SK-N-SH (cell line): ENCODE data around the gene ACE. TPM values are rescaled to one million over a fixed set of nuclear protein-coding genes. Genes with fewer than 3 reads are reported as not detected.

Experiments used
- CTCF ChIA-PET: fragments of 300-600, 350-600 bp; formaldehyde crosslinking; extraction: SDS; loops from one replicate; lab custom pipeline; 2021; lab: Yijun Ruan, JAX
- POLR2A ChIA-PET: fragments of 350-600 bp; sonication (Branson Sonifier 250); formaldehyde crosslinking; extraction: SDS; loops from one replicate; lab custom pipeline; 2020; ENCODE audit warnings: antibody characterized with exemption, inconsistent platforms; lab: Yijun Ruan, JAX
- DNase-seq: peaks from one replicate; pipeline ENCODE4 v3.0.0; 2012
- H2AFZ ChIP-seq: fragments of 200-600 bp; sonication (generic); 2 replicates; pipeline ENCODE4 v1.8.1; 2016; ENCODE audit warnings: antibody characterized with exemption, mild to moderate bottlenecking, low read depth
- H3F3A ChIP-seq: fragments of 200-600 bp; sonication (generic); replicated peaks from 2 replicates; pipeline ENCODE3; 2016; ENCODE audit warnings: antibody characterized with exemption, mild to moderate bottlenecking; ENCODE audit not compliant: insufficient read depth
- H3K27ac ChIP-seq, 2 experiments: fragments of 200-500 bp in 1 of 2; fragments of 200-600 bp in 1 of 2; sonication (Bioruptor generic) in 1 of 2; sonication (generic), shearing (Covaris generic) in 1 of 2; 2 replicates each; pipeline versions ENCODE4 v1.5.1 to v1.6.1; 2014 to 2016; ENCODE audit warnings: low read depth in 2 of 2, inconsistent platforms in 1 of 2, low read length in 1 of 2, mild to moderate bottlenecking in 1 of 2, mixed read lengths in 1 of 2
- H3K27me3 ChIP-seq: fragments of 200-600 bp; sonication (generic), shearing (Covaris generic); 2 replicates; pipeline ENCODE4 v1.6.1; 2016; ENCODE audit warnings: mixed run types; ENCODE audit not compliant: insufficient read depth
- H3K36me3 ChIP-seq, 2 experiments: fragments of 200-500 bp in 1 of 2; fragments of 200-600 bp in 1 of 2; sonication (Bioruptor generic) in 1 of 2; sonication (generic) in 1 of 2; replicated peaks in 1 of 2; 2 replicates each; pipeline versions ENCODE3 to v1.5.1; 2014 to 2016; ENCODE audit warnings: low read length in 1 of 2, mild to moderate bottlenecking in 1 of 2; ENCODE audit not compliant: insufficient read depth in 2 of 2, control insufficient read depth in 1 of 2
- H3K4me1 ChIP-seq, 2 experiments: fragments of 200-500 bp in 1 of 2; fragments of 200-600 bp in 1 of 2; sonication (Bioruptor generic) in 1 of 2; sonication (generic), shearing (Covaris generic) in 1 of 2; 2 replicates each; pipeline versions ENCODE4 v1.5.1 to v1.6.1; 2014 to 2016; ENCODE audit warnings: low read depth in 1 of 2, low read length in 1 of 2, mixed run types in 1 of 2; ENCODE audit not compliant: insufficient read depth in 2 of 2, control insufficient read depth in 1 of 2
- H3K4me2 ChIP-seq: fragments of 200-600 bp; sonication (generic), shearing (Covaris generic); 2 replicates; pipeline ENCODE4 v1.6.1; 2017; ENCODE audit warnings: mixed run types
- H3K4me3 ChIP-seq, 2 experiments: fragments of 200-500 bp in 1 of 2; fragments of 200-600 bp in 1 of 2; sonication (Bioruptor generic) in 1 of 2; sonication (generic), shearing (Covaris generic) in 1 of 2; 2 replicates each; pipeline versions ENCODE4 v1.5.1 to v1.8.1; 2014 to 2016; ENCODE audit warnings: low read depth in 2 of 2, inconsistent platforms in 1 of 2, low read length in 1 of 2, mild to moderate bottlenecking in 1 of 2, mixed read lengths in 1 of 2, moderate library complexity in 1 of 2
- H3K79me2 ChIP-seq: fragments of 200-600 bp; sonication (generic); 2 replicates; pipeline ENCODE4 v1.8.1; 2017; ENCODE audit warnings: mild to moderate bottlenecking; ENCODE audit not compliant: insufficient read depth
- H3K9ac ChIP-seq: fragments of 200-600 bp; sonication (generic); 2 replicates; pipeline ENCODE4 v1.6.1; 2017; ENCODE audit warnings: mixed run types
- H3K9me2 ChIP-seq: fragments of 200-600 bp; sonication (generic); 2 replicates; pipeline ENCODE4 v1.6.1; 2017; ENCODE audit warnings: mixed run types
- H3K9me3 ChIP-seq: fragments of 200-600 bp; sonication (generic); 2 replicates; pipeline ENCODE4 v1.6.1; 2017; ENCODE audit warnings: mixed run types, mild to moderate bottlenecking, moderate library complexity
- H4K20me1 ChIP-seq: fragments of 200-600 bp; sonication (generic); 2 replicates; pipeline ENCODE4 v1.6.1; 2017; ENCODE audit warnings: mild to moderate bottlenecking, mixed run types; ENCODE audit not compliant: insufficient read depth
- CHD2 ChIP-seq: fragments of 150-350 bp; IDR thresholded peaks from 2 replicates; pipeline ENCODE4 v1.6.1; 2018; ENCODE audit warnings: low read length; ENCODE audit not compliant: partially characterized antibody
- FOSL2 ChIP-seq: IDR thresholded peaks from 2 replicates; pipeline ENCODE4 v1.4.0; 2012; ENCODE audit warnings: low read depth, mild to moderate bottlenecking, moderate library complexity, borderline replicate concordance
- FOXM1 ChIP-seq: IDR thresholded peaks from 2 replicates; pipeline ENCODE4 v1.4.0; 2012; ENCODE audit warnings: low read depth, mild to moderate bottlenecking
- GABPA ChIP-seq: IDR thresholded peaks from 2 replicates; pipeline ENCODE4 v1.4.0; 2012; ENCODE audit warnings: low read depth, mild to moderate bottlenecking
- GATA2 ChIP-seq: sonication (generic); formaldehyde crosslinking; IDR thresholded peaks from 2 replicates; pipeline ENCODE4 v1.5.0; 2020; ENCODE audit warnings: mild to moderate bottlenecking, missing genetic modification reagents
- JUND ChIP-seq: IDR thresholded peaks from 2 replicates; pipeline ENCODE4 v1.4.0; 2012
- MEF2A ChIP-seq: IDR thresholded peaks from 2 replicates; pipeline ENCODE4 v1.4.0; 2012; ENCODE audit warnings: low read depth, borderline replicate concordance
- RFX5 ChIP-seq: IDR thresholded peaks from 2 replicates; pipeline ENCODE4 v1.6.1; 2012; ENCODE audit warnings: mild to moderate bottlenecking, improper control_type of control experiment, low read length
- RXRA ChIP-seq: IDR thresholded peaks from 2 replicates; pipeline ENCODE4 v1.4.0; 2012; ENCODE audit warnings: low read depth, mild to moderate bottlenecking, borderline replicate concordance
- SMC3 ChIP-seq: IDR thresholded peaks from 2 replicates; pipeline ENCODE4 v1.6.1; 2012; ENCODE audit warnings: low read depth, low read length, improper control_type of control experiment
- USF2 ChIP-seq: fragments of 150-350 bp; IDR thresholded peaks from 2 replicates; pipeline ENCODE4 v1.6.1; 2017; ENCODE audit warnings: antibody characterized with exemption, low read length, low read depth, borderline replicate concordance
- WGBS: methylation state at CpG from one replicate; pipeline ENCODE4 v1.1.6; 2017; ENCODE audit warnings: low lambda C conversion rate; 5-methylcytosine and 5-hydroxymethylcytosine counted together
- polyA plus RNA-seq, 3 experiments: library from polyadenylated mRNA; depleted of rRNA; stranded (reverse); fragments of >200 nt; gene quantifications; 2 replicates each; pipeline ENCODE4 v1.2.3, GENCODE V29; 2012
- TF ChIP-seq, protein P1 (sequence below): fragments of 150-350 bp; IDR thresholded peaks from 2 replicates; pipeline ENCODE4 v1.6.1; 2016; ENCODE audit warnings: mild to moderate bottlenecking, low read depth, low read length
- TF ChIP-seq, protein P2 (sequence below): IDR thresholded peaks from 2 replicates; pipeline ENCODE4 v1.4.0; 2012; ENCODE audit warnings: low read depth

The ACE gene
- polyA plus RNA-seq, 1 of the 3 experiments (the other 2 are of a cell fraction) = 12.1 TPM

GRCh38 chr17:63515426-63515825 lies 38.6 kb downstream of the ACE start:
- H4K20me1 ChIP-seq = no peaks in the 10 kb centered on the region
- no peak for TF ChIP-seq JUND
- no peak for TF ChIP-seq FOXM1
- TF ChIP-seq GATA2 = no peak
- no peak for TF ChIP-seq CHD2
- TF ChIP-seq, protein P1, sequence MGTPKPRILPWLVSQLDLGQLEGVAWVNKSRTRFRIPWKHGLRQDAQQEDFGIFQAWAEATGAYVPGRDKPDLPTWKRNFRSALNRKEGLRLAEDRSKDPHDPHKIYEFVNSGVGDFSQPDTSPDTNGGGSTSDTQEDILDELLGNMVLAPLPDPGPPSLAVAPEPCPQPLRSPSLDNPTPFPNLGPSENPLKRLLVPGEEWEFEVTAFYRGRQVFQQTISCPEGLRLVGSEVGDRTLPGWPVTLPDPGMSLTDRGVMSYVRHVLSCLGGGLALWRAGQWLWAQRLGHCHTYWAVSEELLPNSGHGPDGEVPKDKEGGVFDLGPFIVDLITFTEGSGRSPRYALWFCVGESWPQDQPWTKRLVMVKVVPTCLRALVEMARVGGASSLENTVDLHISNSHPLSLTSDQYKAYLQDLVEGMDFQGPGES = no peak
- no peaks in the 10 kb centered on the region for H3K36me3 ChIP-seq
- peaks cover 9% of the 10 kb centered on the region; the same call in 1 of the 2 replicates for H3K27me3 ChIP-seq
- no peaks in the 10 kb centered on the region for H3K9me3 ChIP-seq
- H3K27ac ChIP-seq = no peak overlapping the region
- POLR2A ChIA-PET = interaction anchor here (0.5 kb wide), 1 partner anchor 31 kb away, joined by 3 read pairs; no protein-coding TSS in a partner anchor
- DNase-seq = no peak
- H3K9ac ChIP-seq = no peak overlapping the region
- CTCF ChIA-PET = interaction anchor here (1.2 to 1.5 kb wide), 3 partner anchors 12 to 37 kb away, joined by 3 to 4 read pairs (median 4); no protein-coding TSS in a partner anchor
- no peaks in the 10 kb centered on the region for H3K79me2 ChIP-seq
- no peaks in the 10 kb centered on the region for H3K9me2 ChIP-seq
- H3K4me1 ChIP-seq = peaks cover 2 to 19% of the 10 kb centered on the region in 2 experiments; a peak in 1 of 4 replicates
- no peak overlapping the region for H3K4me2 ChIP-seq
- no peak overlapping the region for H2AFZ ChIP-seq
- no peaks in the 10 kb centered on the region for H3F3A ChIP-seq
- no peak overlapping the region for H3K4me3 ChIP-seq
- 45% methylated on average over 1 of the region's 1 CpG for WGBS

GRCh38 chr17:63516910-63517824 lies 40.3 kb downstream of the ACE start:
- peaks cover 2 to 28% of the 10 kb centered on the region in 2 experiments; a peak in 1 of 4 replicates for H3K4me1 ChIP-seq
- H3K79me2 ChIP-seq = no peaks in the 10 kb centered on the region
- H3K27ac ChIP-seq = no peak overlapping the region
- POLR2A ChIA-PET = no interaction called here
- H3K4me3 ChIP-seq = no peak overlapping the region
- H3K9me3 ChIP-seq = no peaks in the 10 kb centered on the region
- DNase-seq = no peak
- H3K36me3 ChIP-seq = no peaks in the 10 kb centered on the region
- H3K4me2 ChIP-seq = no peak overlapping the region
- no peaks in the 10 kb centered on the region for H3K9me2 ChIP-seq
- no peaks in the 10 kb centered on the region for H3K27me3 ChIP-seq
- no peak overlapping the region for H2AFZ ChIP-seq
- CTCF ChIA-PET = interaction anchor here (0.6 to 1.4 kb wide), 4 partner anchors 12 to 95 kb away, joined by 3 to 7 read pairs (median 3); no protein-coding TSS in a partner anchor
- H4K20me1 ChIP-seq = no peaks in the 10 kb centered on the region
- 47% methylated on average over 6 of the region's 6 CpGs for WGBS
- H3K9ac ChIP-seq = no peak overlapping the region
- no peaks in the 10 kb centered on the region for H3F3A ChIP-seq
- TF ChIP-seq GABPA (no peak), FOSL2 (peak; percentile 8; the same call in 1 of the 2 replicates)

GRCh38 chr17:63517825-63518534 lies 41.1 kb downstream of the ACE start:
- H3K4me2 ChIP-seq = no peak overlapping the region
- peaks cover 2 to 31% of the 10 kb centered on the region in 2 experiments; a peak in 1 of 4 replicates for H3K4me1 ChIP-seq
- no peak overlapping the region for H2AFZ ChIP-seq
- no peaks in the 10 kb centered on the region for H3K9me2 ChIP-seq
- POLR2A ChIA-PET = no interaction called here
- no peak overlapping the region for H3K27ac ChIP-seq
- CTCF ChIA-PET = interaction anchor here (0.6 to 1.9 kb wide), 10 partner anchors 12 to 112 kb away, joined by 3 to 7 read pairs (median 3); no protein-coding TSS in a partner anchor
- WGBS = 78% methylated on average over 8 of the region's 8 CpGs
- H4K20me1 ChIP-seq = no peaks in the 10 kb centered on the region; the same call in 1 of the 2 replicates
- H3F3A ChIP-seq = no peaks in the 10 kb centered on the region
- no peaks in the 10 kb centered on the region for H3K9me3 ChIP-seq
- H3K9ac ChIP-seq = no peak overlapping the region
- no peak for DNase-seq
- H3K79me2 ChIP-seq = no peaks in the 10 kb centered on the region
- TF ChIP-seq RFX5 (no peak), GABPA (no peak), USF2 (no peak), RXRA (no peak), SMC3 (no peak), MEF2A (no peak)
- TF ChIP-seq, protein P2, sequence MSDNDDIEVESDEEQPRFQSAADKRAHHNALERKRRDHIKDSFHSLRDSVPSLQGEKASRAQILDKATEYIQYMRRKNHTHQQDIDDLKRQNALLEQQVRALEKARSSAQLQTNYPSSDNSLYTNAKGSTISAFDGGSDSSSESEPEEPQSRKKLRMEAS = no peak
- H3K4me3 ChIP-seq = no peak overlapping the region
- H3K27me3 ChIP-seq = no peaks in the 10 kb centered on the region
- H3K36me3 ChIP-seq = no peaks in the 10 kb centered on the region
